SU-DHL-6 (cell line): Measurements from ENCODE around the gene NIN.

ENCODE experiments used
- CTCF ChIP-seq: fragments of 200-600 bp; sonication (generic); IDR thresholded peaks from one replicate; pipeline ENCODE4 v1.5.1; 2017; ENCODE audit warnings: antibody characterized with exemption, mild to moderate bottlenecking, low read length, moderate library complexity; ENCODE audit not compliant: insufficient read depth, poor library complexity, severe bottlenecking
- EZH2phosphoT487 ChIP-seq: fragments of 200-600 bp; sonication (generic), shearing (Covaris generic); conservative IDR thresholded peaks from 2 replicates; pipeline ENCODE4 v1.6.1; 2018; ENCODE audit warnings: mild to moderate bottlenecking, antibody characterized with exemption, low read length, moderate library complexity, mixed read lengths

GRCh38 chr14:50790589-50790988 is 40.4 kb downstream of the NIN start:
- TF ChIP-seq CTCF, result no peak
- TF ChIP-seq EZH2phosphoT487, result no peak
